GM12891 (cell line): ENCODE data around the gene AAK1.
"Not testable (repeated sequence)": the region's sequence is repeated elsewhere in the genome, so short reads cannot be mapped to it uniquely, and the experiment has no call there.

Experiments
- DNase-seq: peaks from one replicate; pipeline ENCODE4 v3.0.0; 2011; ENCODE audit warnings: low spot score; ENCODE audit not compliant: insufficient read length
- FAIRE-seq: peaks from 2 replicates; lab custom pipeline; 2011; peaks lifted over from hg19 to GRCh38; lab: Jason Lieb, UNC
- PAX5 ChIP-seq: IDR thresholded peaks from 2 replicates; pipeline ENCODE4 v1.6.1; 2011; ENCODE audit warnings: low read length, moderate library complexity, mild to moderate bottlenecking; ENCODE audit not compliant: insufficient read depth, severe bottlenecking
- POLR2A ChIP-seq: IDR thresholded peaks from 2 replicates; pipeline ENCODE4 v1.6.1; 2011; ENCODE audit warnings: low read depth, low read length, control low read depth
- POLR2AphosphoS5 ChIP-seq: IDR thresholded peaks from 2 replicates; pipeline ENCODE4 v1.6.1; 2011; ENCODE audit warnings: low read depth, low read length, control low read depth
- POU2F2 ChIP-seq: IDR thresholded peaks from 2 replicates; pipeline ENCODE4 v1.6.1; 2011; ENCODE audit warnings: low read depth, mild to moderate bottlenecking, control low read depth, low read length, moderate library complexity
- SPI1 ChIP-seq: IDR thresholded peaks from 2 replicates; pipeline ENCODE4 v1.6.1; 2011; ENCODE audit warnings: low read depth, low read length, control low read depth
- TAF1 ChIP-seq: IDR thresholded peaks from 2 replicates; pipeline ENCODE4 v1.6.1; 2011; ENCODE audit warnings: low read depth, low read length, control low read depth

Gene AAK1

GRCh38 chr2:69660637-69661036 lies 17.1 kb upstream of the AAK1 start:
- DNase-seq = no peak
- no peak for FAIRE-seq

GRCh38 chr2:69659941-69660483 lies 16.5 kb upstream of the AAK1 start:
- TF ChIP-seq POLR2A (no peak), SPI1 (no peak), PAX5 (no peak), POLR2AphosphoS5 (no peak), POU2F2 (no peak), TAF1 (no peak)
- no peak for DNase-seq
- no peak for FAIRE-seq

More at GRCh38 chr2:69660637-69661036, 17.1 kb upstream of the AAK1 start:
- TF ChIP-seq SPI1 = no peak
- TF ChIP-seq POLR2AphosphoS5 = no peak
- TF ChIP-seq POU2F2 = no peak
- TF ChIP-seq POLR2A = no peak
- no peak for TF ChIP-seq TAF1
- no peak for TF ChIP-seq PAX5

- TF ChIP-seq TAF1 = no peak
- no peak for TF ChIP-seq PAX5
- TF ChIP-seq POLR2AphosphoS5 = no peak
- no peak for TF ChIP-seq SPI1
- no peak for TF ChIP-seq POLR2A
- TF ChIP-seq POU2F2 = no peak
- FAIRE-seq (no peak), DNase-seq (no peak)
Observed at GRCh38 chr2:69659349-69659748, 15.8 kb upstream of the AAK1 start.

DNA sequence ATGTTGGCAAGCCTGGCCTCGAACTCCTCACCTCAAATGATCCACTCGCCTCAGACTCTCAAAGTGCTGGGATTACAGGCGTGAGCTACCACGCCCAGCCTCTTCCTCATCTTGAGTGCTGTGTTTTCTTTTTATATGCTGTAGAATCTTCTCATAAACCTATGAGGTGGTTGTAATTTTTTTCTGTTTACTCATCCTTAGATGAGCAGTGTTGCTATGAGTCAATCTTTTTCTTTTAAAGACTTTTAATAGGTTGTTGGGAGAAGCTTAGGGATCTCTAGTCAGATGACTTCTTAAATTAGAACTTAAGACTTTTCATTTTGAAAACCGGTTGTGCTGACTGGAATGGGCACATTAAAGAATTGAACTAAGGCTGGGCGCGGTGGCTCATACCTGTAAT lies 8.7 kb upstream of the AAK1 start:
- FAIRE-seq (no peak), DNase-seq (no peak)
- TF ChIP-seq POLR2AphosphoS5 = no peak
- TF ChIP-seq SPI1 = no peak
- TF ChIP-seq POU2F2 = no peak
- TF ChIP-seq PAX5 = no peak
- no peak for TF ChIP-seq POLR2A
- TF ChIP-seq TAF1 = no peak

DNA sequence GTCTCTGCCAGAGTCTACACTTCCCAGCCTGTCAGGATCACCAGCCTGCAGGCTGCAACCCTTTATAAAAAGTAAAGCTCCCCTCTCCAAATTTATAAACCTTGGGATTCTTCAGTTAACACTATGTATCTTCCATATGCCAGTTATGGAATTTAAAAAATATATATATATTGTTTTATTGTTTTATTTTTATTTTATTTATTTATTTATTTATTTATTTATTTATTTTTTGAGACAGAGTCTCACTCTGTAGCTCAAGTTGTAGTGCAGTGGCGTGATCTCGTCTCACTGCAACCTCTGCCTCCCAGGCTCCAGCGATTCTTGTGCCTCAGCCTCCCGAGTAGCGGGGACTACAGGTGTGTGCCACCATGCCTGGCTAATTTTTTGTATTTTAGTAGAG lies 3.7 kb upstream of the AAK1 start:
- FAIRE-seq, DNase-seq: not testable (repeated sequence)

- no peak for FAIRE-seq
- TF ChIP-seq POLR2AphosphoS5 = no peak
- no peak for TF ChIP-seq SPI1
- no peak for TF ChIP-seq POLR2A
- no peak for TF ChIP-seq POU2F2
- TF ChIP-seq TAF1 = no peak
- TF ChIP-seq PAX5 = no peak
- no peak for DNase-seq
Observed at GRCh38 chr2:69646714-69647113, 3.2 kb upstream of the AAK1 start.

DNA sequence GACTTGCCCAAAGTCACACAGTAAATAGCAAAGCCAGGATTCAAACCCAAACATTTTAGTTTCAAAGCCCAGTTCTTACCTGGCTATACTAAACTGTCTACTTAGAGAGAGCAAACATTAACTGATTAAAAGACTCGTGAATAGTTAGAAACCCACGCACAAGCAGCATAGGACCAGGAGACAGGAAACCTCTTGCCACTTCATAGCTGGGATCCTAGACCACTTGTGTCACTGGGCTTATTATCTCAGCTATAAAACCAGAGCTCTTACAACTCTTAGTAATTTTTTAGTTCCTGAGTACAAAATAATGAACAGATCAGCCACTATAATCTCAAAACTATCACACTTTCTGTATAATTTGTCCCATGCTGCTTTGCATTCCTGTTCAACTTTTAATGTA lies 2.4 kb upstream of the AAK1 start:
- TF ChIP-seq SPI1 (no peak), TAF1 (no peak), POLR2A (no peak), PAX5 (no peak)
- no peak for DNase-seq
- peak; percentile 41 for FAIRE-seq

DNA sequence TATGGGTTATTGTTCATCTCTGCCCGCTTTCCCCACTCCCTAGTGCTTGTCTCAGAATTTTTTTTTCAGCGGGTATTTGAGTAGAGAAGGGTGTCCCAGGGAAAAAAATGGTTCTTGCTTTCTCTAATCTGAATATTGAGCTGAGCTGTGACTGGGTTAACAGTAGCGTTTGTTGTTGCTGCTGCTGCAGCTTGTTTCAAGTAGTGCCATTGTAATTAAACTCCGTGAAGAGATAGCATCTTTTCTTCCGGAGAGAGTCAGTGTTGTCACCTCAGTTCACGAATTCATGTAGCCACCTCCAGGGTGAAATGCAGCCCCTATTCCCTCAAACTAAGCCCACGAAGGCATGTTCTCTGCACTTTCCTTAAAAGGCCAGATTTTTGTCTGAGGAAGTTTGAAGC lies 1.5 kb upstream of the AAK1 start:
- peak; percentile 69 for FAIRE-seq
- TF ChIP-seq POLR2AphosphoS5 (no peak), SPI1 (no peak), POLR2A (no peak), TAF1 (no peak), PAX5 (no peak), POU2F2 (no peak)
- no peak for DNase-seq

GRCh38 chr2:69644506-69644979 lies 1.0 kb upstream of the AAK1 start:
- FAIRE-seq = peak; percentile 87
- TF ChIP-seq TAF1 = no peak; the same call in 1 of the 2 replicates
- peak; percentile 13; the same call in 1 of the 2 replicates for TF ChIP-seq POLR2A
- DNase-seq = no peak

DNA sequence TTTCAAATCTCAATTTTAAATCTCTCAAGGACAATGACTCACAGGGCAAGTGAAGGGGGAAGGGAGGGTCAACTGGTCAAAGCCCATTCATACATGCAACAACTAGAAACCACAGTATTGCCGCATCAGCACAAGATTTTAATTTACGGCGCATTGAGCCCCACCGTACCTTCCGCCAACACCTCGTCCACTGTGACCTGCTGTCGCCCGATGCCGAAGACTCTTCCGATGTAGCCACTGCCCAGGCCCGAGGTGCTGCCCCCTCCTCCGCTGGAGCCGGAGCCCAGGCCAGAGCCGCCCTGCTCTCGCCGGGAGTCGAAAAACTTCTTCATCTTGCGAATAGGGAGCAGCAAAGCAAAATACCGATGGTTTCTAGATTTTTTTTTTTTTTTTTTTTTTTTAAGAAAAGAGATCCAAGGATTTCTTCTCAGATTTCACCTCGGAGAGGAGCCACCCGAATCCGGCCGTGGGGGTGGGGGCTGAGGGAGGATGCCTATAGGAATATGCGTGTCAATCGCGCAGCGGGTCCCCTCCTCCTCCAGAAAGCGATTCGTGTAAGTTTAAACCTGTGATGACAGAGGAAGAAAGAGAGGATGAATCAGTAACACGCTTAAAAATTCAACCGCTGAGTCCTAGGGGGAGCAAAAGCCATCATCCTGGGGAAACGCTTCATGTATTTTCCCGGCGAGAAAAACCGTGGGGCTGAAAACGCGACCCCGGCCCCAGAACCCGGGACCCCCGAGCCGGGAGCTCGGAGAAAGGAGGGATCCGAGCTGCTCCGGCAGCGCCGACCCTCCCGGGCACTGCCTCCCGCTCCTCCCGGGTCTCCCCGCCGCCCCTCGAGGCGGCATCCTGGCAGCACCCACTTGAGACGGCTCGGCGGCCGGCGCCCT lies 584 bp downstream of the AAK1 start:
- no peak for TF ChIP-seq SPI1
- TF ChIP-seq POLR2AphosphoS5 = no peak
- no peak for TF ChIP-seq PAX5
- TF ChIP-seq POLR2A = no peak
- TF ChIP-seq TAF1 = no peak
- TF ChIP-seq POU2F2 = no peak
- FAIRE-seq (no peak), DNase-seq (no peak)
